Skeletal muscle cell (primary cell): ENCODE results near the gene SERINC2.
A peak's percentile ranks its signal among the peaks of the same experiment; 100 is the strongest.

Experiments used
- DNase-seq: peaks from one replicate; pipeline ENCODE4 v3.0.0-alpha.2; 2010; ENCODE audit warnings: low read depth
- H3K4me3 ChIP-seq: 2 replicates; pipeline ENCODE4 v1.5.1; 2011; ENCODE audit warnings: low read depth, mild to moderate bottlenecking, control low read depth, low read length, moderate library complexity

The SERINC2 gene

GRCh38 chr1:31483012-31483946 is 70.3 kb downstream of the SERINC2 start:
- no peak overlapping the region for H3K4me3 ChIP-seq
- peak; percentile 99 for DNase-seq
